Occipital lobe (tissue), 2 donors: ENCODE results near the gene KLRF2. TPM values are rescaled to one million over a fixed set of nuclear protein-coding genes. Genes with fewer than 3 reads are reported as not detected.

ENCODE experiments used
- DNase-seq: peaks from one replicate; lab custom pipeline; 2025; lab: John Stamatoyannopoulos, UW
- total RNA-seq: library from RNA; depleted of rRNA; stranded (reverse); fragments of >200 nt; gene quantifications from one replicate; pipeline ENCODE4 v1.2.3, GENCODE V29; 2014

KLRF2 gene
- total RNA-seq, 1 donor from 2014 or later = not detected

GRCh38 chr12:9883175-9883574 is 1.9 kb downstream of the KLRF2 start:
- DNase-seq = no peak

- DNase-seq = no peak
These were observed 7.5 kb downstream of the KLRF2 start for GRCh38 chr12:9888665-9889273.

- no peak for DNase-seq
These were observed 14.1 kb downstream of the KLRF2 start for GRCh38 chr12:9895215-9895971.

- no peak for DNase-seq
These were observed 16.2 kb downstream of the KLRF2 start for GRCh38 chr12:9897535-9897934.

GRCh38 chr12:9899209-9899608 is 17.9 kb downstream of the KLRF2 start:
- no peak for DNase-seq

- no peak for DNase-seq
These were observed 19.6 kb downstream of the KLRF2 start for GRCh38 chr12:9900930-9901329.

GRCh38 chr12:9902539-9903228 is 21.4 kb downstream of the KLRF2 start:
- DNase-seq = no peak

- DNase-seq = no peak
These were observed 25.6 kb downstream of the KLRF2 start for GRCh38 chr12:9906873-9907272.

- no peak for DNase-seq
These were observed 26.5 kb downstream of the KLRF2 start for GRCh38 chr12:9907769-9908168.

- DNase-seq = no peak
These were observed 27.1 kb downstream of the KLRF2 start for GRCh38 chr12:9908350-9908749.

- DNase-seq = no peak
These were observed 28.4 kb downstream of the KLRF2 start for GRCh38 chr12:9909724-9910123.

- DNase-seq = no peak
These were observed 29.6 kb downstream of the KLRF2 start for GRCh38 chr12:9910716-9911421.

- no peak for DNase-seq
These were observed 30.4 kb downstream of the KLRF2 start for GRCh38 chr12:9911708-9912107.

- no peak for DNase-seq
These were observed 38.2 kb downstream of the KLRF2 start for GRCh38 chr12:9919443-9919842.

GRCh38 chr12:9920451-9920850 is 39.2 kb downstream of the KLRF2 start:
- no peak for DNase-seq

- DNase-seq = no peak
These were observed 41.1 kb downstream of the KLRF2 start for GRCh38 chr12:9922429-9922828.

- DNase-seq = no peak
These were observed 44.6 kb downstream of the KLRF2 start for GRCh38 chr12:9925705-9926393.

- no peak for DNase-seq
These were observed 45.6 kb downstream of the KLRF2 start for GRCh38 chr12:9926876-9927275.

GRCh38 chr12:9928607-9929006 is 47.3 kb downstream of the KLRF2 start:
- no peak for DNase-seq

- DNase-seq = no peak
These were observed 50.0 kb downstream of the KLRF2 start for GRCh38 chr12:9931245-9931644.

GRCh38 chr12:9932270-9932669 is 51.0 kb downstream of the KLRF2 start, which contains the start of gene CLEC2A:
Gene CLEC2A (minus strand): TSS chr12:9932370. CDS start chr12:9932329, 41 bp downstream.
- no peak for DNase-seq
